Liver (tissue), 9 donors: Measurements from ENCODE around the gene CCBE1. TPM values are rescaled to one million over a fixed set of nuclear protein-coding genes. Genes with fewer than 3 reads are reported as not detected.

ENCODE experiments used
- DNase-seq: peaks from one replicate; pipeline ENCODE4 v3.0.0-alpha.2; 2017; ENCODE audit warnings: low spot score
- H3K27ac ChIP-seq, 2 donors: one replicate each; pipeline ENCODE4 v1.7.0; 2013; ENCODE audit warnings: inconsistent platforms in 2 of 2, low read length in 2 of 2, control low read depth in 1 of 2, low read depth in 1 of 2, mild to moderate bottlenecking in 1 of 2
- H3K27me3 ChIP-seq, 4 donors: one replicate each; pipeline versions ENCODE4 v1.6.1 to v1.7.0; 2013; ENCODE audit warnings: low read length in 3 of 4, inconsistent platforms in 1 of 4, mild to moderate bottlenecking in 1 of 4, moderate library complexity in 1 of 4; ENCODE audit not compliant: control insufficient read depth in 4 of 4, insufficient read depth in 4 of 4
- H3K36me3 ChIP-seq, 4 donors: one replicate each; pipeline versions ENCODE4 v1.6.1 to v1.7.0; 2013; ENCODE audit warnings: low read length in 3 of 4, mild to moderate bottlenecking in 3 of 4, low read depth in 1 of 4, moderate library complexity in 1 of 4; ENCODE audit not compliant: control insufficient read depth in 4 of 4, insufficient read depth in 3 of 4
- H3K4me1 ChIP-seq, 4 donors: one replicate each; pipeline versions ENCODE4 v1.6.1 to v1.7.0; 2013; ENCODE audit warnings: low read length in 3 of 4, mild to moderate bottlenecking in 3 of 4, moderate library complexity in 1 of 4; ENCODE audit not compliant: control insufficient read depth in 4 of 4, insufficient read depth in 4 of 4
- H3K4me3 ChIP-seq, 3 donors: one replicate each; pipeline versions ENCODE4 v1.6.1 to v1.7.0; 2013; ENCODE audit warnings: low read length in 3 of 3, control low read depth in 1 of 3, low read depth in 1 of 3, mild to moderate bottlenecking in 1 of 3
- H3K9ac ChIP-seq, 2 donors: one replicate each; pipeline ENCODE4 v1.7.0; 2013; ENCODE audit warnings: low read length in 2 of 2, mild to moderate bottlenecking in 2 of 2, moderate library complexity in 2 of 2, control low read depth in 1 of 2, low read depth in 1 of 2
- H3K9me3 ChIP-seq, 4 donors: one replicate each; pipeline versions ENCODE4 v1.6.1 to v1.7.0; 2013; ENCODE audit warnings: low read length in 3 of 4; ENCODE audit not compliant: control insufficient read depth in 4 of 4
- EGR1 ChIP-seq, 2 donors: IDR thresholded peaks; 2 replicates each; pipeline ENCODE4 v1.6.1; 2016 to 2018; ENCODE audit warnings: antibody characterized with exemption in 2 of 2, low read depth in 2 of 2
- FOXA1 ChIP-seq: IDR thresholded peaks from 2 replicates; pipeline ENCODE4 v1.6.1; 2016; ENCODE audit warnings: antibody characterized with exemption
- FOXA2 ChIP-seq: IDR thresholded peaks from 2 replicates; pipeline ENCODE4 v1.6.1; 2016; ENCODE audit warnings: antibody characterized with exemption
- GABPA ChIP-seq, 2 donors: IDR thresholded peaks in 1 of 2; conservative IDR thresholded peaks in 1 of 2; 2 replicates each; pipeline ENCODE4 v1.6.1; 2016; ENCODE audit warnings: antibody characterized with exemption in 2 of 2, mild to moderate bottlenecking in 1 of 2, moderate library complexity in 1 of 2
- HNF4A ChIP-seq, 2 donors: conservative IDR thresholded peaks; 2 replicates each; pipeline ENCODE4 v1.6.1; 2016; ENCODE audit warnings: antibody characterized with exemption in 2 of 2, mild to moderate bottlenecking in 2 of 2
- HNF4G ChIP-seq: IDR thresholded peaks from 2 replicates; pipeline ENCODE4 v1.6.1; 2016; ENCODE audit warnings: antibody characterized with exemption
- JUND ChIP-seq, 2 donors: IDR thresholded peaks; 2 replicates each; pipeline ENCODE4 v1.6.1; 2016; ENCODE audit warnings: antibody characterized with exemption in 2 of 2
- NR2F2 ChIP-seq: IDR thresholded peaks from 2 replicates; pipeline ENCODE4 v1.6.1; 2016; ENCODE audit warnings: antibody characterized with exemption
- RAD21 ChIP-seq, 2 donors: IDR thresholded peaks; 2 replicates each; pipeline ENCODE4 v1.6.1; 2016; ENCODE audit warnings: antibody characterized with exemption in 2 of 2, mild to moderate bottlenecking in 2 of 2
- RXRA ChIP-seq, 2 donors: IDR thresholded peaks; 2 replicates each; pipeline ENCODE4 v1.6.1; 2017 to 2018; ENCODE audit warnings: antibody characterized with exemption in 2 of 2, mild to moderate bottlenecking in 1 of 2
- SP1 ChIP-seq: IDR thresholded peaks from 2 replicates; pipeline ENCODE4 v1.6.1; 2018; ENCODE audit warnings: antibody characterized with exemption, mild to moderate bottlenecking
- TAF1 ChIP-seq: conservative IDR thresholded peaks from 2 replicates; pipeline ENCODE4 v1.6.1; 2016; ENCODE audit warnings: antibody characterized with exemption, mild to moderate bottlenecking
- YY1 ChIP-seq: IDR thresholded peaks from 2 replicates; pipeline ENCODE4 v1.6.1; 2016; ENCODE audit warnings: antibody characterized with exemption, mild to moderate bottlenecking
- WGBS: extraction: QIAGEN DNeasy Blood & Tissue Kit; methylation state at CpG from one replicate; pipeline ENCODE4 v1.1.7; 2013; 5-methylcytosine and 5-hydroxymethylcytosine counted together
- polyA plus RNA-seq, 2 donors: library from polyadenylated mRNA; stranded (reverse) in 1 of 2; unstranded in 1 of 2; fragments of 200-250 nt in 1 of 2; fragments of >200 nt in 1 of 2; fragmentation: Nextera tagmentation in 1 of 2; extraction: Ambion mirVana in 1 of 2; gene quantifications; one replicate each; pipeline versions ENCODE4 v1.2.1 to v1.2.3, GENCODE V29; 2013 to 2015
- total RNA-seq, 2 donors: library from RNA; depleted of rRNA; stranded (reverse); fragments of >200 nt; gene quantifications; one replicate each; pipeline ENCODE4 v1.2.3, GENCODE V29; 2014
- TF ChIP-seq, protein P1 (sequence below): IDR thresholded peaks from 2 replicates; pipeline ENCODE4 v1.6.1; 2016; ENCODE audit warnings: antibody characterized with exemption
- TF ChIP-seq, protein P2 (sequence below): IDR thresholded peaks from 2 replicates; pipeline ENCODE4 v1.6.1; 2016; ENCODE audit warnings: antibody characterized with exemption
- TF ChIP-seq, protein P3 (sequence below): IDR thresholded peaks from 2 replicates; pipeline ENCODE4 v1.6.1; 2016; ENCODE audit warnings: antibody characterized with exemption, mild to moderate bottlenecking
- TF ChIP-seq, protein P4 (sequence below): fragments of 150-350 bp; IDR thresholded peaks from 2 replicates; pipeline ENCODE4 v1.5.1; 2017; ENCODE audit warnings: improper control_type of control experiment, low read depth, low read length; ENCODE audit not compliant: missing input control
- TF ChIP-seq, protein P5 (sequence below): IDR thresholded peaks from 2 replicates; pipeline ENCODE4 v1.6.1; 2016; ENCODE audit warnings: antibody characterized with exemption
- donor health status: healthy.
- donor health status: healthy.
- donor health status: healthy.
- donor health status: healthy.
- donor health status: healthy.

The CCBE1 gene
- total and polyA plus RNA-seq, 4 donors, result 1.8 to 2.6 (median 2.2) TPM

DNA sequence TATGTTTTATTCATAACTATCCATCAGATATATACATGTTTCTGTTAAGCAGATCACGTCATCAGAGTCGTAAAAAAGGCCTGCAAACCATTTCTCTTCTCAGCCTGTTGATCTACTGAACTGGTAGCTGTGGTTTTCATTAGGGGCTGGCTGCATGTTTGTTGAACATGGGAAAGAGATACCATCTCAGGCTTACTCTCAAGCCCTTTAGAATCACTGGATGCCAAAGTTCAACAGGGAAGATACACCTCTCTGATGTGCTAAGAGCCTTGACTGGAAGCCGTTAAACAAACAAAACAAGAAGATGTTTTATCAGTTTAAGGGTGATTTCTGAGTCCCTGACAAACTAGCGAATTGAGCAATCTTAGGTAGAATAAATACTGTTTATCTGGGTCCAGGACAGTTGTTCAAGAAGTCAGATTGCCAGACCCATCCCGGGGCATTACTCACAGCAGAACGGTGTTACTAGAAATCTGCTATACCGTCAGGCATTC lies 243.7 kb downstream of the CCBE1 start:
- Histone ChIP-seq H3K4me3 (no peak overlapping the region), H3K27me3 (peaks cover 0 to 5% (median 0%) of the 10 kb centered on the region in 4 donors), H3K4me1 (peaks cover 0 to 5% (median 1%) of the 10 kb centered on the region in 4 donors), H3K9ac (no peak overlapping the region), H3K9me3 (no peaks in the 10 kb centered on the region), H3K36me3 (no peaks in the 10 kb centered on the region), H3K27ac (no peak overlapping the region)
- WGBS, result 34% methylated on average over 7 of the region's 7 CpGs
- TF ChIP-seq, protein P1, sequence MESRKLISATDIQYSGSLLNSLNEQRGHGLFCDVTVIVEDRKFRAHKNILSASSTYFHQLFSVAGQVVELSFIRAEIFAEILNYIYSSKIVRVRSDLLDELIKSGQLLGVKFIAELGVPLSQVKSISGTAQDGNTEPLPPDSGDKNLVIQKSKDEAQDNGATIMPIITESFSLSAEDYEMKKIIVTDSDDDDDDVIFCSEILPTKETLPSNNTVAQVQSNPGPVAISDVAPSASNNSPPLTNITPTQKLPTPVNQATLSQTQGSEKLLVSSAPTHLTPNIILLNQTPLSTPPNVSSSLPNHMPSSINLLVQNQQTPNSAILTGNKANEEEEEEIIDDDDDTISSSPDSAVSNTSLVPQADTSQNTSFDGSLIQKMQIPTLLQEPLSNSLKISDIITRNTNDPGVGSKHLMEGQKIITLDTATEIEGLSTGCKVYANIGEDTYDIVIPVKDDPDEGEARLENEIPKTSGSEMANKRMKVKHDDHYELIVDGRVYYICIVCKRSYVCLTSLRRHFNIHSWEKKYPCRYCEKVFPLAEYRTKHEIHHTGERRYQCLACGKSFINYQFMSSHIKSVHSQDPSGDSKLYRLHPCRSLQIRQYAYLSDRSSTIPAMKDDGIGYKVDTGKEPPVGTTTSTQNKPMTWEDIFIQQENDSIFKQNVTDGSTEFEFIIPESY, result no peak
- peak in 1 of 2 donors; percentile 39 for TF ChIP-seq RXRA (IDR thresholded peaks at IDR 0.05)
- no peak for TF ChIP-seq JUND (IDR thresholded peaks at IDR 0.05)
- no peak for TF ChIP-seq GABPA (IDR thresholded peaks at IDR 0.05 in 1 of 2, conservative IDR thresholded peaks at IDR 0.05 in 1 of 2)
- TF ChIP-seq HNF4A (conservative IDR thresholded peaks at IDR 0.05), result peak; percentile 42 to 72
- TF ChIP-seq, protein P2, sequence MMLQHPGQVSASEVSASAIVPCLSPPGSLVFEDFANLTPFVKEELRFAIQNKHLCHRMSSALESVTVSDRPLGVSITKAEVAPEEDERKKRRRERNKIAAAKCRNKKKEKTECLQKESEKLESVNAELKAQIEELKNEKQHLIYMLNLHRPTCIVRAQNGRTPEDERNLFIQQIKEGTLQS, result no peak
- no peak for TF ChIP-seq TAF1
- no peak for TF ChIP-seq RAD21 (IDR thresholded peaks at IDR 0.05)
- no peak for TF ChIP-seq HNF4G
- no peak for TF ChIP-seq NR2F2
- peak; percentile 44 for TF ChIP-seq SP1
- TF ChIP-seq FOXA1, result no peak
- no peak for TF ChIP-seq FOXA2
- TF ChIP-seq, protein P3, sequence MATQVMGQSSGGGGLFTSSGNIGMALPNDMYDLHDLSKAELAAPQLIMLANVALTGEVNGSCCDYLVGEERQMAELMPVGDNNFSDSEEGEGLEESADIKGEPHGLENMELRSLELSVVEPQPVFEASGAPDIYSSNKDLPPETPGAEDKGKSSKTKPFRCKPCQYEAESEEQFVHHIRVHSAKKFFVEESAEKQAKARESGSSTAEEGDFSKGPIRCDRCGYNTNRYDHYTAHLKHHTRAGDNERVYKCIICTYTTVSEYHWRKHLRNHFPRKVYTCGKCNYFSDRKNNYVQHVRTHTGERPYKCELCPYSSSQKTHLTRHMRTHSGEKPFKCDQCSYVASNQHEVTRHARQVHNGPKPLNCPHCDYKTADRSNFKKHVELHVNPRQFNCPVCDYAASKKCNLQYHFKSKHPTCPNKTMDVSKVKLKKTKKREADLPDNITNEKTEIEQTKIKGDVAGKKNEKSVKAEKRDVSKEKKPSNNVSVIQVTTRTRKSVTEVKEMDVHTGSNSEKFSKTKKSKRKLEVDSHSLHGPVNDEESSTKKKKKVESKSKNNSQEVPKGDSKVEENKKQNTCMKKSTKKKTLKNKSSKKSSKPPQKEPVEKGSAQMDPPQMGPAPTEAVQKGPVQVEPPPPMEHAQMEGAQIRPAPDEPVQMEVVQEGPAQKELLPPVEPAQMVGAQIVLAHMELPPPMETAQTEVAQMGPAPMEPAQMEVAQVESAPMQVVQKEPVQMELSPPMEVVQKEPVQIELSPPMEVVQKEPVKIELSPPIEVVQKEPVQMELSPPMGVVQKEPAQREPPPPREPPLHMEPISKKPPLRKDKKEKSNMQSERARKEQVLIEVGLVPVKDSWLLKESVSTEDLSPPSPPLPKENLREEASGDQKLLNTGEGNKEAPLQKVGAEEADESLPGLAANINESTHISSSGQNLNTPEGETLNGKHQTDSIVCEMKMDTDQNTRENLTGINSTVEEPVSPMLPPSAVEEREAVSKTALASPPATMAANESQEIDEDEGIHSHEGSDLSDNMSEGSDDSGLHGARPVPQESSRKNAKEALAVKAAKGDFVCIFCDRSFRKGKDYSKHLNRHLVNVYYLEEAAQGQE, result no peak
- no peak for TF ChIP-seq EGR1 (IDR thresholded peaks at IDR 0.05; ENCODE audit: low read depth in 2 of 2)
- TF ChIP-seq, protein P4, sequence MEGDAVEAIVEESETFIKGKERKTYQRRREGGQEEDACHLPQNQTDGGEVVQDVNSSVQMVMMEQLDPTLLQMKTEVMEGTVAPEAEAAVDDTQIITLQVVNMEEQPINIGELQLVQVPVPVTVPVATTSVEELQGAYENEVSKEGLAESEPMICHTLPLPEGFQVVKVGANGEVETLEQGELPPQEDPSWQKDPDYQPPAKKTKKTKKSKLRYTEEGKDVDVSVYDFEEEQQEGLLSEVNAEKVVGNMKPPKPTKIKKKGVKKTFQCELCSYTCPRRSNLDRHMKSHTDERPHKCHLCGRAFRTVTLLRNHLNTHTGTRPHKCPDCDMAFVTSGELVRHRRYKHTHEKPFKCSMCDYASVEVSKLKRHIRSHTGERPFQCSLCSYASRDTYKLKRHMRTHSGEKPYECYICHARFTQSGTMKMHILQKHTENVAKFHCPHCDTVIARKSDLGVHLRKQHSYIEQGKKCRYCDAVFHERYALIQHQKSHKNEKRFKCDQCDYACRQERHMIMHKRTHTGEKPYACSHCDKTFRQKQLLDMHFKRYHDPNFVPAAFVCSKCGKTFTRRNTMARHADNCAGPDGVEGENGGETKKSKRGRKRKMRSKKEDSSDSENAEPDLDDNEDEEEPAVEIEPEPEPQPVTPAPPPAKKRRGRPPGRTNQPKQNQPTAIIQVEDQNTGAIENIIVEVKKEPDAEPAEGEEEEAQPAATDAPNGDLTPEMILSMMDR, result no peak
- TF ChIP-seq YY1, result no peak
- TF ChIP-seq, protein P5, sequence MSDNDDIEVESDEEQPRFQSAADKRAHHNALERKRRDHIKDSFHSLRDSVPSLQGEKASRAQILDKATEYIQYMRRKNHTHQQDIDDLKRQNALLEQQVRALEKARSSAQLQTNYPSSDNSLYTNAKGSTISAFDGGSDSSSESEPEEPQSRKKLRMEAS, result no peak
- no peak for DNase-seq
